MM.1S (cell line): ENCODE results near the gene FKBP1A.

Source experiments
- DNase-seq: peaks from one replicate; pipeline ENCODE4 v3.0.0-alpha.2; 2015
- H2AFZ ChIP-seq: fragments of 300-600 bp; sonication (generic); 2 replicates; pipeline ENCODE4 v1.6.0; 2016; ENCODE audit warnings: antibody characterized with exemption, low read length
- H3F3A ChIP-seq: fragments of 300-600 bp; sonication (generic); 2 replicates; pipeline ENCODE4 v1.6.1; 2016; ENCODE audit warnings: mild to moderate bottlenecking, antibody characterized with exemption, low read length, moderate library complexity, mixed read lengths; ENCODE audit not compliant: insufficient read depth
- H3K27ac ChIP-seq: fragments of 300-600 bp; sonication (generic); 2 replicates; pipeline ENCODE4 v1.5.1; 2016; ENCODE audit warnings: mild to moderate bottlenecking, low read length
- H3K27me3 ChIP-seq: fragments of 300-600 bp; sonication (generic); replicated peaks from 2 replicates; pipeline ENCODE4 v1.6.0; 2016; ENCODE audit warnings: low read length; ENCODE audit not compliant: insufficient read depth
- H3K36me3 ChIP-seq: fragments of 300-600 bp; sonication (generic); replicated peaks from 2 replicates; pipeline ENCODE4 v1.6.1; 2016; ENCODE audit warnings: mild to moderate bottlenecking, low read length, mixed read lengths; ENCODE audit not compliant: insufficient read depth
- H3K4me1 ChIP-seq: fragments of 300-600 bp; sonication (generic); 2 replicates; pipeline ENCODE4 v1.6.1; 2016; ENCODE audit warnings: low read length, mixed read lengths
- H3K4me2 ChIP-seq: fragments of 300-600 bp; sonication (generic); 2 replicates; pipeline ENCODE4 v1.6.0; 2016; ENCODE audit warnings: low read depth, low read length
- H3K4me3 ChIP-seq: fragments of 300-600 bp; sonication (generic); 2 replicates; pipeline ENCODE4 v1.5.1; 2016; ENCODE audit warnings: low read length, mixed read lengths
- H3K79me2 ChIP-seq: fragments of 300-600 bp; sonication (generic); 2 replicates; pipeline ENCODE4 v1.6.1; 2016; ENCODE audit warnings: mixed run types, low read length, mixed read lengths
- H3K9ac ChIP-seq: fragments of 300-600 bp; sonication (generic); 2 replicates; pipeline ENCODE4 v1.6.1; 2016; ENCODE audit warnings: low read length, mixed read lengths
- H3K9me2 ChIP-seq: fragments of 300-600 bp; sonication (generic); replicated peaks from 2 replicates; pipeline ENCODE4 v1.6.1; 2016; ENCODE audit warnings: mild to moderate bottlenecking, low read length, mixed read lengths; ENCODE audit not compliant: insufficient read depth
- H3K9me3 ChIP-seq: fragments of 300-600 bp; sonication (generic); replicated peaks from 2 replicates; pipeline ENCODE4 v1.6.1; 2016; ENCODE audit warnings: mild to moderate bottlenecking, low read length, mixed read lengths; ENCODE audit not compliant: insufficient read depth
- H4K20me1 ChIP-seq: fragments of 300-600 bp; sonication (generic); 2 replicates; pipeline ENCODE4 v1.6.1; 2016; ENCODE audit warnings: mild to moderate bottlenecking, low read length, moderate library complexity, mixed read lengths; ENCODE audit not compliant: insufficient read depth
- EZH2 ChIP-seq: fragments of 300-600 bp; sonication (generic); optimal IDR thresholded peaks from 2 replicates; pipeline ENCODE3; 2017; ENCODE audit warnings: low read depth, mild to moderate bottlenecking, antibody characterized with exemption, low read length, mixed read lengths
- EZH2phosphoT487 ChIP-seq: fragments of 300-600 bp; sonication (generic); IDR thresholded peaks from 2 replicates; pipeline ENCODE4 v1.6.1; 2018; ENCODE audit warnings: antibody characterized with exemption, low read length
- TF ChIP-seq, protein P1 (sequence below): fragments of 300-600 bp; sonication (generic); IDR thresholded peaks from 2 replicates; pipeline ENCODE4 v1.5.1; 2016; ENCODE audit warnings: antibody characterized with exemption, low read length, mixed read lengths

FKBP1A gene

DNA sequence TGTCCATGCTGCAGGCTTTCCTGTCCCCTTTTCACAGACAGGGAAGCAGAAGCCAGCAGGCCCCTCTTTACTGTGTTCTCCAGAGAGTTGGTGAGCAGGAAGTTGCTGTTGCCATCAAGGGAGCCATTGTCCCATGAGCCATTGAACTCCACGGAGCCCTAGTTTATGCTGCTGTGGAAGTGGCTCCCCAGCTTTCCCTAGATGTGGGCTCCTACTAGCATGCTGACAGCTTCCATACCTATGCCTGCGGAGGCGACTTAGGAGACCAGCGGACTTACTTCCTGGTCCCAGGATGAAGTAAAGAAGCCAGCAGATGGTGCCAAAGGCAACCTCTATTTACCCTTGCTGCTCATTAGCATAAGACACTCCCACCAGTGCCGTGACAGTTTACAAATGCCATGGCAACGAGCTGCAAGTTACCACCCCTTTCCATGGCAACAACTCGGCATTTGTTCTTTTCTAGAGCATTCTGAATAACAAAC, 30.8 kb upstream of the FKBP1A start:
- no peaks in the 10 kb centered on the region for H3F3A ChIP-seq
- H3K79me2 ChIP-seq = no peaks in the 10 kb centered on the region
- H3K4me1 ChIP-seq = no peaks in the 10 kb centered on the region
- no peak overlapping the region for H3K9ac ChIP-seq
- H3K9me3 ChIP-seq = no peaks in the 10 kb centered on the region
- H3K4me2 ChIP-seq = no peak overlapping the region
- H3K27ac ChIP-seq = no peak overlapping the region
- H3K36me3 ChIP-seq = no peaks in the 10 kb centered on the region
- H2AFZ ChIP-seq = no peak overlapping the region
- no peaks in the 10 kb centered on the region for H3K27me3 ChIP-seq
- no peaks in the 10 kb centered on the region for H3K9me2 ChIP-seq
- no peaks in the 10 kb centered on the region for H4K20me1 ChIP-seq
- peak; percentile 41 for DNase-seq
- H3K4me3 ChIP-seq = no peak overlapping the region
- no peak for TF ChIP-seq EZH2phosphoT487
- no peak for TF ChIP-seq EZH2
- TF ChIP-seq, protein P1, sequence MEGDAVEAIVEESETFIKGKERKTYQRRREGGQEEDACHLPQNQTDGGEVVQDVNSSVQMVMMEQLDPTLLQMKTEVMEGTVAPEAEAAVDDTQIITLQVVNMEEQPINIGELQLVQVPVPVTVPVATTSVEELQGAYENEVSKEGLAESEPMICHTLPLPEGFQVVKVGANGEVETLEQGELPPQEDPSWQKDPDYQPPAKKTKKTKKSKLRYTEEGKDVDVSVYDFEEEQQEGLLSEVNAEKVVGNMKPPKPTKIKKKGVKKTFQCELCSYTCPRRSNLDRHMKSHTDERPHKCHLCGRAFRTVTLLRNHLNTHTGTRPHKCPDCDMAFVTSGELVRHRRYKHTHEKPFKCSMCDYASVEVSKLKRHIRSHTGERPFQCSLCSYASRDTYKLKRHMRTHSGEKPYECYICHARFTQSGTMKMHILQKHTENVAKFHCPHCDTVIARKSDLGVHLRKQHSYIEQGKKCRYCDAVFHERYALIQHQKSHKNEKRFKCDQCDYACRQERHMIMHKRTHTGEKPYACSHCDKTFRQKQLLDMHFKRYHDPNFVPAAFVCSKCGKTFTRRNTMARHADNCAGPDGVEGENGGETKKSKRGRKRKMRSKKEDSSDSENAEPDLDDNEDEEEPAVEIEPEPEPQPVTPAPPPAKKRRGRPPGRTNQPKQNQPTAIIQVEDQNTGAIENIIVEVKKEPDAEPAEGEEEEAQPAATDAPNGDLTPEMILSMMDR = no peak

DNA sequence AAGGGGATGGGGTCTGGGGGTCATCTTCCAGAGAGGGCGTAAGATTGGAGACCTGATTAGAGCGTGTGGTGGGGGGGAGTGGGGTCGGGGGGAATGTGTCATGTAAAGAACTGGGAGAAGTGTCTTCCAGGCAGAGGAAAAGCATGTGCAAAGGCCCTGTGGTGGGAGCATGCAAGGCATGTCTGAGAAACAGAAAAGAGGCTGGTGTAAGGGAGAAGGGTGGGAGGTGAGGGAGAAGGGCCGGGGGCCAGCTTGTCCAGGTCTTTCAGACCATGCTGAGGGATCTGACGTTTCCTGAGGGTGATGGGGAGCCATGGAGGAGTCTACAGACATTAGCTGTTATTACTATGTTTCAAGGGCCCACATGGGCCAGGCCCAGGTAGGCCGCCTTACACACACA, 30.4 kb upstream of the FKBP1A start:
- Histone ChIP-seq H3K27me3 (no peaks in the 10 kb centered on the region), H3K36me3 (no peaks in the 10 kb centered on the region), H3K27ac (no peak overlapping the region), H3K9ac (no peak overlapping the region), H3K79me2 (no peaks in the 10 kb centered on the region), H3K9me3 (no peaks in the 10 kb centered on the region), H4K20me1 (no peaks in the 10 kb centered on the region), H3K9me2 (no peaks in the 10 kb centered on the region), H3K4me3 (no peak overlapping the region), H3K4me2 (no peak overlapping the region), H2AFZ (no peak overlapping the region), H3K4me1 (no peaks in the 10 kb centered on the region), H3F3A (no peaks in the 10 kb centered on the region)
- TF ChIP-seq EZH2phosphoT487 (no peak), EZH2 (no peak)
- TF ChIP-seq, protein P1 = no peak
- no peak for DNase-seq

DNA sequence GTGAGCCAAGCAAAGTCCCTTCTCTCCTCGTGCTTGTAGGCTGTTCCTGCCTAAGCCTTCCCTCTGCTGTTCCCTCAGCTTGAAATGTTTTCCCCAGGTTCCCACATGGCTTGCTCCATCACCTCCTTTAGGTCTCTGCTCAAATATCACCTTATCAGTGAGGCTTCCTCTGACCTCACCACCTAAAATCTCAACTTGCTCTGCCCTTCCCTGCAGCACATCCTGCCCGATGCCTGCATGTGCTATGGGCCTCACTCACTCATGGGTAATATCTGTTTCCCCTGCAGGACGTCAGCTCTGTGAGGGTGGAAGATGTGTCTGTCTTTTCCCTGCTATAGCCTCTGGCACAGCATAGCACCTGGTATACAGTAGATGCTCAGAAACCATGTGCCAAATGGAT, 29.9 kb upstream of the FKBP1A start:
- no peak overlapping the region for H2AFZ ChIP-seq
- no peak for TF ChIP-seq EZH2phosphoT487
- TF ChIP-seq EZH2 = no peak
- TF ChIP-seq, protein P1 = no peak
- H3K4me3 ChIP-seq = no peak overlapping the region
- H3K36me3 ChIP-seq = no peaks in the 10 kb centered on the region
- H3K4me2 ChIP-seq = no peak overlapping the region
- no peaks in the 10 kb centered on the region for H3F3A ChIP-seq
- H3K27me3 ChIP-seq = no peaks in the 10 kb centered on the region
- no peaks in the 10 kb centered on the region for H3K79me2 ChIP-seq
- no peak for DNase-seq
- no peaks in the 10 kb centered on the region for H3K9me3 ChIP-seq
- H3K4me1 ChIP-seq = no peaks in the 10 kb centered on the region
- no peak overlapping the region for H3K9ac ChIP-seq
- no peaks in the 10 kb centered on the region for H3K9me2 ChIP-seq
- no peaks in the 10 kb centered on the region for H4K20me1 ChIP-seq
- no peak overlapping the region for H3K27ac ChIP-seq
